Measurements from ENCODE around the gene CBFA2T3.

CBFA2T3 gene

DNA sequence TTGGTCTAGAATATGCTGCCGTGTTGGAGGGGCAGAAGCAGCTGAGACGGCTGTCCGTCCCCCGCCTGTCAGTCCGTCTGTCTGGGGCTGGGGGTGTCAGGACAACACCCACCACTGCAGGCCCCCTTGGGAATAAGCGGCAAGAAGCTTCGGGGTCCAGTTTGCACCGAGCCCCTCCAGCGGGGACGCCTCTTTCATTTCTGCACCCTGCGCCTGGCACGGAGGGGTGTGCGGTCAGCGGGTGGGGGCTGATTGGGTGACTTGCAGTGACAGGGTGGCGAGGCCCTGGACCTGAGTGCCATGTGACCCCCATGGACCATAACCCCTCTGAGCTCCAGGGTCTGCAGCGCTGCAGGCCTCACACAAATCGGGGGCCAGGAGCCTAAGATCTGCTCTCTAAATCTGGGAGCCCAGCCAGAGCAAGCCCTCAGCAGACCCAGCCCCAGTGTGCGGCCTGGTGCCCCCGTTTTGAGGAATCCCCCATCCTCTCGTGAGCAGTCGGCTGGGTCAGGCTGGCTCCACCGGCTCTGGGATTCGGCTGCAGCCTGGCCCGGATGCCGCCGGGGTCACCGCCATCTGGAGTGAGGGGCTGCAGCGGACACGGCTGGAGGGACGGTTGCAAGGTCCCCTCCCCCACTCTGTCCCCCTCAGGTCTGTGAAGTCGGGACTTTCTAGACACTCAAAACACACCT is 8.3 kb downstream of the CBFA2T3 start:
- Mint-ChIP-seq H3K4me1 (peaks cover 17% of the 10 kb centered on the region), H3K27ac (no peak overlapping the region), H3K36me3 (ENCODE audit: low read depth) (no peaks in the 10 kb centered on the region), H3K4me3 (no peak overlapping the region), H3K27me3 (ENCODE audit: low read depth) (peaks cover 9% of the 10 kb centered on the region), H3K9me3 (no peaks in the 10 kb centered on the region)
- TF ChIP-seq CTCF (IDR thresholded peaks at IDR 0.05; ENCODE audit: unreplicated experiment in 3 of 3) = no peak

- TF ChIP-seq CTCF (IDR thresholded peaks at IDR 0.05; ENCODE audit: unreplicated experiment in 3 of 3) = no peak
- Mint-ChIP-seq H3K27me3 (ENCODE audit: low read depth) (peaks cover 9% of the 10 kb centered on the region), H3K36me3 (ENCODE audit: low read depth) (no peaks in the 10 kb centered on the region), H3K4me3 (no peak overlapping the region), H3K27ac (no peak overlapping the region), H3K9me3 (no peaks in the 10 kb centered on the region), H3K4me1 (peaks cover 13% of the 10 kb centered on the region)
Measured at GRCh38 chr16:88967830-88968588, 9.0 kb downstream of the CBFA2T3 start.

- H3K27me3 Mint-ChIP-seq (ENCODE audit: low read depth) = peaks cover 9% of the 10 kb centered on the region
- peaks cover 6% of the 10 kb centered on the region for H3K4me1 Mint-ChIP-seq
- TF ChIP-seq CTCF (IDR thresholded peaks at IDR 0.05; ENCODE audit: unreplicated experiment in 3 of 3) = no peak
- H3K9me3 Mint-ChIP-seq = no peaks in the 10 kb centered on the region
- no peak overlapping the region for H3K27ac Mint-ChIP-seq
- no peak overlapping the region for H3K4me3 Mint-ChIP-seq
- H3K36me3 Mint-ChIP-seq (ENCODE audit: low read depth) = no peaks in the 10 kb centered on the region
Measured at GRCh38 chr16:88966986-88967829, 9.8 kb downstream of the CBFA2T3 start.

DNA sequence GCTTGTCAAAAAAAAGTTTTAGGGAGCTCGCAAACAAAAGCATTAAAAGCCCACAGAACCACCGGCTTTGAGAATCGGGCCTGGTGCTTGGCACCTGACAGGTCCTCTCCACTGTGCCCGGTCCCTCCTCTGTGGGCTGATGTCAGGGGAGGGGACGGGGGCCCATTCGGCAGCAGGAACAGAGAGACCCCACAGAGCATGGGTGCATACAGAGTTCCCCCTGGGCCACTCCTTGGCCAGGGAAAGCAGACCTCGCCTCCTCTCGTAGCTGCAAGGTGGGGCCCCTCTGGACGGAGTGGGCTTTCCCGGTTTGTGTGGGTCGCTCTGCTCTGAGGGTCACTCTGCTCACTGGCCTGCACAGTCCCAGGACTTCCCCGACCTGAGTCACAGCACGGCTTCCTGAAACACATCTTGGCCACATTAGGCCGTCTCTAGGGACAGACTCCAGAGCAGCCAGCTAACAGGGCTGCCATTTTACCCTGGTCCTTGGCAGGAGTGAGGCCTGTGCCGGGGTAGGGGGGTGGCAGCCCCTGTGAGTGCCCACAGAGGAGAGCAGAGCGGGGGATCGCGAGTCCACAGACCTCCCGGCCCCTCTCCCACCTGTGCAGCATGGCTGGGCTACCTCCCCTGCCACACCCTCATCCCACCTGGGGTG is 11.1 kb downstream of the CBFA2T3 start:
- peaks cover 5% of the 10 kb centered on the region for H3K4me1 Mint-ChIP-seq
- H3K27me3 Mint-ChIP-seq (ENCODE audit: low read depth) = peaks cover 10% of the 10 kb centered on the region
- no peaks in the 10 kb centered on the region for H3K9me3 Mint-ChIP-seq
- no peak overlapping the region for H3K27ac Mint-ChIP-seq
- no peak for TF ChIP-seq CTCF (IDR thresholded peaks at IDR 0.05; ENCODE audit: unreplicated experiment in 3 of 3)
- H3K4me3 Mint-ChIP-seq = no peak overlapping the region
- H3K36me3 Mint-ChIP-seq (ENCODE audit: low read depth) = no peaks in the 10 kb centered on the region

DNA sequence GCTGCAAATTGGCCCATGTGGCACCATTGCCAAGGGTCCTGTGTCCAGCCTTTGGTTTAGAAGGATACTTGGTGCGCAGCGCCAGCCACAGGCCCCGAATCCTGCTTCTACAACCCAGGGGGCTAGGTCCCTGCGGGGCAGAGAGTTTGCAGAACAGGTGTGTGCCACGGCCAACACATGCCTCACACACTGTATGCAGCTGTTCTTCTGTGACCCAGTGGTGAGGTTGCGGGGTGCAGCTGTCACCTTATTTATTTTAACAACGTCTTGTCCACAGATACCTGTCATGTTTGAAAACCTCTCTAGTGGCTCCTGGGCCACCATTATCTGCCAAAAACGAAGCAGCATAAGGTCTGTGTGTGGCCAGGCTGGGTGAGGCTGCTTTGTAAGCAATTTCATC is 11.6 kb downstream of the CBFA2T3 start:
- Mint-ChIP-seq H3K4me3 (no peak overlapping the region), H3K36me3 (ENCODE audit: low read depth) (peaks cover under 1% of the 10 kb centered on the region), H3K27ac (no peak overlapping the region), H3K27me3 (ENCODE audit: low read depth) (peaks cover 10% of the 10 kb centered on the region), H3K9me3 (no peaks in the 10 kb centered on the region), H3K4me1 (peaks cover under 1% of the 10 kb centered on the region)
- no peak for TF ChIP-seq CTCF (IDR thresholded peaks at IDR 0.05; ENCODE audit: unreplicated experiment in 3 of 3)

All from nephron (organoid).